H1 (cell line): ENCODE measurements around the gene HLA-C. TPM values are rescaled to one million over a fixed set of nuclear protein-coding genes. Genes with fewer than 3 reads are reported as not detected.

Source experiments
- CTCF ChIA-PET: fragments of 300-600 bp; sonication (Branson Sonifier 250); formaldehyde crosslinking; loops from one replicate; lab custom pipeline; 2021; ENCODE audit not compliant: partially characterized antibody; lab: Charles Lee
- POLR2A ChIA-PET: fragments of 300-600 bp; sonication (Branson Sonifier 250); formaldehyde crosslinking; loops from one replicate; lab custom pipeline; 2021; ENCODE audit warnings: inconsistent platforms; ENCODE audit not compliant: partially characterized antibody; lab: Charles Lee
- DNase-seq, 2 experiments: peaks; one replicate each; pipeline versions ENCODE4 v3.0.0 to v3.0.0-alpha.2; 2010 to 2022; ENCODE audit warnings: low spot score in 2 of 2, low read depth in 1 of 2, mixed read lengths in 1 of 2
- FAIRE-seq: peaks from 2 replicates; lab custom pipeline; 2011; peaks lifted over from hg19 to GRCh38; lab: Jason Lieb, UNC
- H2AFZ ChIP-seq: 2 replicates; pipeline ENCODE4 v1.8.1; 2012; ENCODE audit warnings: low read length, inconsistent platforms
- H2AK5ac ChIP-seq: 2 replicates; pipeline ENCODE4 v1.6.1; 2013; ENCODE audit warnings: low read depth, low read length
- H2BK120ac ChIP-seq: replicated peaks from 2 replicates; pipeline ENCODE3; 2013; ENCODE audit warnings: low read depth, low read length, inconsistent platforms
- H2BK12ac ChIP-seq: 2 replicates; pipeline ENCODE4 v1.6.1; 2013; ENCODE audit warnings: low read depth, low read length
- H2BK15ac ChIP-seq: 2 replicates; pipeline ENCODE4 v1.6.1; 2013; ENCODE audit warnings: low read length
- H2BK20ac ChIP-seq: 2 replicates; pipeline ENCODE4 v1.6.1; 2013; ENCODE audit warnings: low read length
- H2BK5ac ChIP-seq: 2 replicates; pipeline ENCODE4 v1.6.1; 2013; ENCODE audit warnings: low read depth, low read length
- H3K14ac ChIP-seq: 2 replicates; pipeline ENCODE4 v1.6.1; 2013; ENCODE audit warnings: inconsistent platforms; ENCODE audit not compliant: insufficient read length
- H3K18ac ChIP-seq: 2 replicates; pipeline ENCODE4 v1.6.1; 2013; ENCODE audit warnings: low read length; ENCODE audit errors: extremely low read depth
- H3K23ac ChIP-seq: 2 replicates; pipeline ENCODE4 v1.6.1; 2013; ENCODE audit warnings: inconsistent platforms; ENCODE audit not compliant: insufficient read length
- H3K23me2 ChIP-seq: 2 replicates; pipeline ENCODE4 v1.6.1; 2013; ENCODE audit warnings: low read depth, low read length
- H3K27ac ChIP-seq: 2 replicates; pipeline ENCODE4 v1.6.1; 2011; ENCODE audit warnings: low read depth, low read length, inconsistent platforms
- H3K27me3 ChIP-seq, 4 experiments: replicated peaks in 1 of 4; 1 replicate in 1 of 4; 2 replicates in 3 of 4; pipeline versions ENCODE4 v1.6.1 to v1.8.1; 2011 to 2013; ENCODE audit warnings: low read length in 3 of 4, mild to moderate bottlenecking in 3 of 4, inconsistent platforms in 2 of 4, mixed read lengths in 2 of 4, moderate library complexity in 1 of 4; ENCODE audit not compliant: control insufficient read depth in 3 of 4, insufficient read depth in 3 of 4; ENCODE audit errors: extremely low read depth in 1 of 4
- H3K36me3 ChIP-seq, 4 experiments: 2 replicates each; pipeline versions ENCODE4 v1.6.1 to v1.8.1; 2011 to 2013; ENCODE audit warnings: mild to moderate bottlenecking in 4 of 4, low read length in 3 of 4, moderate library complexity in 2 of 4, control low read depth in 1 of 4, inconsistent platforms in 1 of 4; ENCODE audit not compliant: insufficient read depth in 4 of 4, control insufficient read depth in 2 of 4
- H3K4ac ChIP-seq: replicated peaks from 2 replicates; pipeline ENCODE3; 2013; ENCODE audit warnings: low read length, low read depth, mixed read lengths, inconsistent platforms; ENCODE audit not compliant: insufficient read length
- H3K4me1 ChIP-seq, 4 experiments: replicated peaks in 1 of 4; 1 replicate in 1 of 4; 2 replicates in 3 of 4; pipeline versions ENCODE4 v1.6.1 to v1.8.1; 2011 to 2013; ENCODE audit warnings: low read length in 3 of 4, inconsistent platforms in 2 of 4, mixed read lengths in 1 of 4; ENCODE audit not compliant: insufficient read depth in 4 of 4, control insufficient read depth in 3 of 4
- H3K4me2 ChIP-seq, 2 experiments: 2 replicates each; pipeline versions ENCODE4 v1.6.1 to v1.8.1; 2011 to 2013; ENCODE audit warnings: low read depth in 2 of 2, low read length in 2 of 2, control low read depth in 1 of 2, inconsistent platforms in 1 of 2, mild to moderate bottlenecking in 1 of 2; ENCODE audit not compliant: insufficient read depth in 1 of 2
- H3K4me3 ChIP-seq, 4 experiments: fragments of 200-600, 300-600 bp in 1 of 4; sonication (generic), shearing (Covaris generic), sonication (Bioruptor Twin) in 1 of 4; 2 replicates each; pipeline versions ENCODE4 v1.5.1 to v1.8.1; 2011 to 2016; ENCODE audit warnings: low read length in 4 of 4, low read depth in 3 of 4, control low read depth in 2 of 4, inconsistent platforms in 2 of 4, mild to moderate bottlenecking in 2 of 4, mixed read lengths in 1 of 4, moderate library complexity in 1 of 4; ENCODE audit not compliant: insufficient read depth in 2 of 4; ENCODE audit errors: extremely low read depth in 1 of 4
- H3K56ac ChIP-seq: replicated peaks from 2 replicates; pipeline ENCODE3; 2013; ENCODE audit warnings: low read depth, mild to moderate bottlenecking, mixed read lengths, low read length, inconsistent platforms; ENCODE audit not compliant: insufficient read length
- H3K79me1 ChIP-seq: 2 replicates; pipeline ENCODE4 v1.6.1; 2013; ENCODE audit warnings: low read depth, low read length, control low read depth
- H3K79me2 ChIP-seq, 2 experiments: 2 replicates each; pipeline versions ENCODE4 v1.6.1 to v1.8.1; 2012 to 2013; ENCODE audit warnings: low read length in 2 of 2, mild to moderate bottlenecking in 2 of 2, inconsistent platforms in 1 of 2; ENCODE audit not compliant: insufficient read depth in 2 of 2, control insufficient read depth in 1 of 2
- H3K9ac ChIP-seq, 4 experiments: replicated peaks in 1 of 4; 1 replicate in 1 of 4; 2 replicates in 3 of 4; pipeline versions ENCODE4 v1.6.1 to v1.8.1; 2011 to 2013; ENCODE audit warnings: low read depth in 3 of 4, low read length in 3 of 4, control low read depth in 2 of 4, mild to moderate bottlenecking in 2 of 4, moderate library complexity in 2 of 4, inconsistent platforms in 1 of 4; ENCODE audit errors: extremely low read depth in 1 of 4
- H3K9me3 ChIP-seq, 2 experiments: 2 replicates each; pipeline versions ENCODE4 v1.6.1 to v1.8.1; 2012 to 2013; ENCODE audit warnings: mild to moderate bottlenecking in 2 of 2, moderate library complexity in 2 of 2, control low read depth in 1 of 2, inconsistent platforms in 1 of 2, low read depth in 1 of 2, low read length in 1 of 2, mixed read lengths in 1 of 2; ENCODE audit not compliant: insufficient read depth in 2 of 2
- H4K20me1 ChIP-seq, 2 experiments: replicated peaks in 1 of 2; 2 replicates each; pipeline versions ENCODE3 to v1.8.1; 2011 to 2013; ENCODE audit warnings: inconsistent platforms in 2 of 2, low read length in 2 of 2, mild to moderate bottlenecking in 1 of 2; ENCODE audit not compliant: insufficient read depth in 2 of 2, control insufficient read depth in 1 of 2
- H4K5ac ChIP-seq: 2 replicates; pipeline ENCODE4 v1.6.1; 2013; ENCODE audit warnings: low read length, low read depth, mixed read lengths, inconsistent platforms; ENCODE audit not compliant: insufficient read length
- H4K8ac ChIP-seq: 2 replicates; pipeline ENCODE4 v1.8.0; 2013; ENCODE audit warnings: mild to moderate bottlenecking, moderate library complexity, low read length, inconsistent platforms; ENCODE audit not compliant: insufficient read depth; ENCODE audit errors: extremely low read depth
- H4K91ac ChIP-seq: replicated peaks from 2 replicates; pipeline ENCODE3; 2013; ENCODE audit warnings: low read length, mixed read lengths, inconsistent platforms; ENCODE audit not compliant: insufficient read length
- BCL11A ChIP-seq, 2 experiments: IDR thresholded peaks; one replicate each; pipeline ENCODE4 v1.6.1; 2011; ENCODE audit warnings: low read depth in 2 of 2, low read length in 2 of 2, mild to moderate bottlenecking in 2 of 2
- NANOG ChIP-seq: IDR thresholded peaks from 2 replicates; pipeline ENCODE4 v1.6.1; 2011; ENCODE audit warnings: low read length, low read depth, mild to moderate bottlenecking, inconsistent platforms; ENCODE audit not compliant: insufficient read depth, poor library complexity, severe bottlenecking
- RFX5 ChIP-seq: IDR thresholded peaks from 2 replicates; pipeline ENCODE4 v1.6.1; 2011; ENCODE audit warnings: low read depth, low read length, improper control_type of control experiment, borderline replicate concordance
- SIN3A ChIP-seq, 2 experiments: IDR thresholded peaks in 1 of 2; conservative IDR thresholded peaks in 1 of 2; 2 replicates each; pipeline ENCODE4 v1.6.1; 2011 to 2012; ENCODE audit warnings: low read length in 2 of 2, improper control_type of control experiment in 1 of 2, low read depth in 1 of 2, mild to moderate bottlenecking in 1 of 2
- TBP ChIP-seq: IDR thresholded peaks from 2 replicates; pipeline ENCODE4 v1.6.1; 2011; ENCODE audit warnings: low read depth, low read length, improper control_type of control experiment
- WGBS, 2 experiments: shearing (Covaris generic) in 1 of 2; methylation state at CpG; one replicate each; pipeline versions ENCODE4 v1.1.6 to v1.1.7; 2013 to 2015; ENCODE audit warnings: low lambda C conversion rate in 2 of 2, mixed read lengths in 2 of 2, inconsistent platforms in 1 of 2, low coverage in 1 of 2, missing lambda C conversion rate in 1 of 2; ENCODE audit not compliant: insufficient replicate concordance in 2 of 2, insufficient coverage in 1 of 2, insufficient read length in 1 of 2; ENCODE audit errors: extremely low coverage in 1 of 2, missing lambda C conversion rate in 1 of 2; 5-methylcytosine and 5-hydroxymethylcytosine counted together
- polyA plus RNA-seq, 7 experiments: library from polyadenylated mRNA; depleted of rRNA in 3 of 7; stranded (reverse) in 5 of 7; unstranded in 2 of 7; fragments of >200 nt in 5 of 7; fragments of 200-250 nt in 2 of 7; gene quantifications; 1 replicate in 5 of 7; 2 replicates in 1 of 7; 4 replicates in 1 of 7; pipeline versions ENCODE4 v1.2.1 to v1.2.3, GENCODE V29; 2011 to 2013; ENCODE audit warnings: missing spikeins in 2 of 7, mixed read lengths in 2 of 7
- total RNA-seq: library from RNA; stranded (reverse); fragmentation: NEBNext Ultra II Directional; extraction: Animal tissue kit (Norgen Biotek cat#: 25700); gene quantifications from 2 replicates; pipeline ENCODE4 v1.2.1, GENCODE V29; 2021
- TF ChIP-seq, protein P1 (sequence below): IDR thresholded peaks from 2 replicates; pipeline ENCODE4 v1.6.1; 2012; ENCODE audit warnings: inconsistent platforms
- TF ChIP-seq, protein P2 (sequence below): IDR thresholded peaks from 2 replicates; pipeline ENCODE4 v1.6.1; 2012; ENCODE audit warnings: inconsistent platforms

HLA-C gene
- total and polyA plus RNA-seq, 2 of the 8 experiments (the other 6 are each of a cell fraction or from before 2014, with no cell fraction given) = 245 to 360 TPM

DNA sequence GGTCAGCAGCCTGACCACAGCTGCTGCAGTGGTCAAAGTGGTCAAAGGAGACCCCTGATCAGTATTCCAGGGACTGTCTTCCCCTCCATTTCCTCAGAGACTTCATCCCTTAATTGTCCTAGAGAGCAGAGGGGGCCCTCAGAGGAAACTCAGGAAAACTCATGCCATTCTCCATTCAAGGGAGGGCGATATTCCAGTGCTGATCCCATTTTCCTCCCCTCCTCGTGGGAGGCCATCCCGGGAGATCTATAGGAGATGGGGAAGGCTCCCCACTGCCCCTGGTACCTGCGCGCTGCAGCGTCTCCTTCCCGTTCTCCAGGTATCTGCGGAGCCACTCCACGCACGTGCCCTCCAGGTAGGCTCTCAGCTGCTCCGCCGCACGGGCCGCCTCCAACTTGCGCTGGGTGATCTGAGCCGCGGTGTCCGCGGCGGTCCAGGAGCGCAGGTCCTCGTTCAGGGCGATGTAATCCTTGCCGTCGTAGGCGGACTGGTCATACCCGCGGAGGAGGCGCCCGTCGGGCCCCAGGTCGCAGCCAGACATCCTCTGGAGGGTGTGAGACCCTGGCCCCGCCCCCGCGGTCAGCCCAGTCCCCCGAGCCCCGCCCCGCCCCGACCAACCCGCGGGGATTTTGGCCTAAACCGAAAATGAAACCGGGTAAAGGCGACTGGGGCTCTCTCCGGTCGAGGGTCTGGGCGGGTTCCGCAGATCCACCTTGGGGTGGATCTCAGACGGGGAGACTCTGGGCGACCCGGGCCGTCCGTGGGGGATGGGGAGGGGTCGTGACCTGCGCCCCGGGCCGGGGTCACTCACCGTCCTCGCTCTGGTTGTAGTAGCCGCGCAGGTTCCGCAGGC lies 878 bp downstream of the HLA-C start:
- Histone ChIP-seq H3K4ac (no peak overlapping the region), H4K8ac (no peak overlapping the region), H3K36me3 (peaks cover 4 to 19% (median 14%) of the 10 kb centered on the region in 4 experiments; a peak in 6 of 8 replicates), H3K4me2 (peak overlapping the region; percentile 86 to 92), H4K20me1 (peaks cover 1 to 3% of the 10 kb centered on the region in 2 experiments), H3K79me1 (no peaks in the 10 kb centered on the region), H4K91ac (no peak overlapping the region), H3K79me2 (no peaks in the 10 kb centered on the region; a peak in 1 of 4 replicates), H2BK120ac (no peak overlapping the region), H3K4me3 (peak overlapping the region; percentile 54 to 93 (median 66)), H3K9ac (peak overlapping the region; percentile 24 to 51 (median 34); a peak in 5 of 7 replicates), H3K27me3 (no peaks in the 10 kb centered on the region; a peak in 2 of 7 replicates), H2AK5ac (no peak overlapping the region), H2BK15ac (no peak overlapping the region), H3K23ac (no peak overlapping the region), H3K18ac (no peak overlapping the region; the same call in 1 of the 2 replicates), H3K14ac (no peak overlapping the region), H3K23me2 (peaks cover 3% of the 10 kb centered on the region; the same call in 1 of the 2 replicates), H2BK20ac (no peak overlapping the region), H2BK5ac (no peak overlapping the region), H4K5ac (no peak overlapping the region), H3K9me3 (no peaks in the 10 kb centered on the region), H3K56ac (no peak overlapping the region), H3K4me1 (peaks cover 0 to 8% (median 3%) of the 10 kb centered on the region in 4 experiments; a peak in 3 of 7 replicates), H2BK12ac (no peak overlapping the region), H2AFZ (no peak overlapping the region; the same call in 1 of the 2 replicates), H3K27ac (no peak overlapping the region)
- FAIRE-seq = no peak
- ChIA-PET CTCF (no interaction called here), POLR2A (no interaction called here)
- WGBS, 2 experiments = 12% methylated on average over 38 of the region's 62 CpGs; no CpG with 5 or more reads in 1 of the 2 experiments
- DNase-seq = peak in 1 of 2 experiments; percentile 79
- TF ChIP-seq, protein P1, sequence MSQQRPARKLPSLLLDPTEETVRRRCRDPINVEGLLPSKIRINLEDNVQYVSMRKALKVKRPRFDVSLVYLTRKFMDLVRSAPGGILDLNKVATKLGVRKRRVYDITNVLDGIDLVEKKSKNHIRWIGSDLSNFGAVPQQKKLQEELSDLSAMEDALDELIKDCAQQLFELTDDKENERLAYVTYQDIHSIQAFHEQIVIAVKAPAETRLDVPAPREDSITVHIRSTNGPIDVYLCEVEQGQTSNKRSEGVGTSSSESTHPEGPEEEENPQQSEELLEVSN = peak; percentile 17; the same call in 1 of the 2 replicates
- no peak for TF ChIP-seq NANOG
- TF ChIP-seq, protein P2, sequence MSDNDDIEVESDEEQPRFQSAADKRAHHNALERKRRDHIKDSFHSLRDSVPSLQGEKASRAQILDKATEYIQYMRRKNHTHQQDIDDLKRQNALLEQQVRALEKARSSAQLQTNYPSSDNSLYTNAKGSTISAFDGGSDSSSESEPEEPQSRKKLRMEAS = peak; percentile 59
- 0 out of 4 replicates have a peak, but pooled peaks of 1 of the 2 experiments have one; percentile 10 for TF ChIP-seq SIN3A (conservative IDR thresholded peaks at IDR 0.05 in 1 of 2, IDR thresholded peaks at IDR 0.05 in 1 of 2; ENCODE audit: low read depth in 1 of 2, low read length in 2 of 2)
- no peak for TF ChIP-seq TBP
- TF ChIP-seq BCL11A (IDR thresholded peaks at IDR 0.05; ENCODE audit: low read depth in 2 of 2, low read length in 2 of 2) = no peak
- no peak for TF ChIP-seq RFX5
